Middle frontal gyrus (tissue), 1 donor: ENCODE measurements around the gene RAB34.
A peak's percentile ranks its signal among the peaks of the same experiment; 100 is the strongest.
"Not testable (repeated sequence)": the region's sequence is repeated elsewhere in the genome, so short reads cannot be mapped to it uniquely, and the experiment has no call there.

Source experiments
- DNase-seq: peaks from one replicate; pipeline ENCODE4 v3.0.0-alpha.2; 2015; ENCODE audit warnings: low spot score; ENCODE audit errors: extremely low spot score

The RAB34 gene

GRCh38 chr17:28728364-28729200 lies 10.9 kb upstream of the RAB34 start, which contains the start of gene NEK8:
NEK8 (plus strand) TSS chr17:28728788; CDS start chr17:28728814, 26 bp downstream.
- DNase-seq, result peak; percentile 84

- peak; percentile 92 for DNase-seq
Observed at GRCh38 chr17:28726627-28727491, 9.2 kb upstream of the RAB34 start.

- no peak for DNase-seq
Observed at GRCh38 chr17:28726226-28726626, 8.6 kb upstream of the RAB34 start, which contains the start of gene TLCD1. TLCD1 (minus strand) TSS chr17:28726233; CDS start chr17:28726097, 136 bp downstream.

- no peak for DNase-seq
Observed at GRCh38 chr17:28725660-28726225, 8.1 kb upstream of the RAB34 start.

- no peak for DNase-seq
Observed at GRCh38 chr17:28725166-28725659, 7.5 kb upstream of the RAB34 start.

- no peak for DNase-seq
Observed at GRCh38 chr17:28724500-28725165, 7.0 kb upstream of the RAB34 start.

- not testable (repeated sequence) for DNase-seq
Observed at GRCh38 chr17:28723836-28724499, 6.3 kb upstream of the RAB34 start.

GRCh38 chr17:28723159-28723835 lies 5.6 kb upstream of the RAB34 start:
- no peak for DNase-seq

GRCh38 chr17:28722417-28723158 lies 4.9 kb upstream of the RAB34 start:
- DNase-seq, result no peak

GRCh38 chr17:28720997-28721329 lies 3.3 kb upstream of the RAB34 start:
- DNase-seq, result not testable (repeated sequence)

GRCh38 chr17:28720247-28720996 lies 2.8 kb upstream of the RAB34 start:
- DNase-seq, result no peak

GRCh38 chr17:28719021-28719433 lies 1.4 kb upstream of the RAB34 start:
- DNase-seq, result no peak

- DNase-seq, result no peak
Observed at GRCh38 chr17:28718333-28719020, 809 bp upstream of the RAB34 start.

GRCh38 chr17:28716740-28717577 lies 709 bp downstream of the RAB34 start:
- no peak for DNase-seq

- no peak for DNase-seq
Observed at GRCh38 chr17:28715217-28715616, 2.5 kb downstream of the RAB34 start.

- no peak for DNase-seq
Observed at GRCh38 chr17:28714281-28714680, 3.4 kb downstream of the RAB34 start.
